DOHH2 (cell line): ENCODE data around the gene CCDC17.

Experiments
- CTCF ChIP-seq: fragments of 200-600 bp; sonication (generic); IDR thresholded peaks from one replicate; pipeline ENCODE4 v1.5.1; 2014; ENCODE audit warnings: antibody characterized with exemption, mild to moderate bottlenecking, low read depth, low read length; ENCODE audit not compliant: poor library complexity, severe bottlenecking
- EZH2phosphoT487 ChIP-seq: fragments of 200-600 bp; sonication (generic); IDR thresholded peaks from 2 replicates; pipeline ENCODE4 v1.6.1; 2017; ENCODE audit warnings: borderline replicate concordance, mild to moderate bottlenecking, antibody characterized with exemption, low read length, moderate library complexity, mixed read lengths

- TF ChIP-seq CTCF (no peak), EZH2phosphoT487 (no peak)
These were observed 15.4 kb downstream of the CCDC17 start for GRCh38 chr1:45608175-45609156.
